Measurements from ENCODE around the gene TTLL3.

TTLL3 gene

GRCh38 chr3:9793161-9793781 lies 16.8 kb upstream of the TTLL3 start:
- H2AFZ ChIP-seq (ENCODE audit: low read depth, low read length) = no peak overlapping the region
- no peaks in the 10 kb centered on the region for H3K9me3 ChIP-seq (ENCODE audit: insufficient read depth, low read length)
- peaks cover 35% of the 10 kb centered on the region for H3K4me1 ChIP-seq (ENCODE audit: low read length)
- peak overlapping the region; percentile 99 for H3K27ac ChIP-seq (ENCODE audit: low read length)
- H3K4me2 ChIP-seq (ENCODE audit: low read length) = peak overlapping the region; percentile 99
- peaks cover 48% of the 10 kb centered on the region for H3K36me3 ChIP-seq (replicated peaks; ENCODE audit: low read depth, low read length)
- H3K79me2 ChIP-seq (ENCODE audit: low read length) = peaks cover 70% of the 10 kb centered on the region
- H4K20me1 ChIP-seq (ENCODE audit: insufficient read depth, low read length) = peaks cover 13% of the 10 kb centered on the region
- no peak for TF ChIP-seq CTCF (IDR thresholded peaks at IDR 0.05; ENCODE audit: low read depth, low read length)
- TF ChIP-seq EZH2phosphoT487 (IDR thresholded peaks at IDR 0.05; ENCODE audit: low read depth) = no peak
- H3K9ac ChIP-seq (ENCODE audit: low read length) = peak overlapping the region; percentile 97
- no peaks in the 10 kb centered on the region for H3K27me3 ChIP-seq (ENCODE audit: low read depth, low read length)
- H3K4me3 ChIP-seq (ENCODE audit: low read length) = peak overlapping the region; percentile 92

- Histone ChIP-seq H3K4me3 (ENCODE audit: low read length) (peak overlapping the region; percentile 92), H3K36me3 (replicated peaks; ENCODE audit: low read depth, low read length) (peaks cover 50% of the 10 kb centered on the region), H3K9ac (ENCODE audit: low read length) (peak overlapping the region; percentile 69), H3K4me2 (ENCODE audit: low read length) (peak overlapping the region; percentile 99), H3K27ac (ENCODE audit: low read length) (peak overlapping the region; percentile 99), H3K9me3 (ENCODE audit: insufficient read depth, low read length) (no peaks in the 10 kb centered on the region), H2AFZ (ENCODE audit: low read depth, low read length) (no peak overlapping the region), H3K4me1 (ENCODE audit: low read length) (peaks cover 35% of the 10 kb centered on the region), H3K27me3 (ENCODE audit: low read depth, low read length) (no peaks in the 10 kb centered on the region), H4K20me1 (ENCODE audit: insufficient read depth, low read length) (peaks cover 13% of the 10 kb centered on the region), H3K79me2 (ENCODE audit: low read length) (peaks cover 72% of the 10 kb centered on the region)
- no peak for TF ChIP-seq EZH2phosphoT487 (IDR thresholded peaks at IDR 0.05; ENCODE audit: low read depth)
Observed at GRCh38 chr3:9794400-9794799, 15.7 kb upstream of the TTLL3 start.

GRCh38 chr3:9795207-9795606 lies 14.9 kb upstream of the TTLL3 start:
- Histone ChIP-seq H3K79me2 (ENCODE audit: low read length) (peaks cover 72% of the 10 kb centered on the region), H3K4me3 (ENCODE audit: low read length) (peak overlapping the region; percentile 92), H3K4me1 (ENCODE audit: low read length) (peaks cover 35% of the 10 kb centered on the region), H3K9ac (ENCODE audit: low read length) (peak overlapping the region; percentile 69), H3K27ac (ENCODE audit: low read length) (peak overlapping the region; percentile 99), H4K20me1 (ENCODE audit: insufficient read depth, low read length) (peaks cover 13% of the 10 kb centered on the region), H3K36me3 (replicated peaks; ENCODE audit: low read depth, low read length) (peaks cover 49% of the 10 kb centered on the region), H2AFZ (ENCODE audit: low read depth, low read length) (no peak overlapping the region), H3K4me2 (ENCODE audit: low read length) (peak overlapping the region; percentile 99), H3K27me3 (ENCODE audit: low read depth, low read length) (no peaks in the 10 kb centered on the region), H3K9me3 (ENCODE audit: insufficient read depth, low read length) (no peaks in the 10 kb centered on the region)
- TF ChIP-seq EZH2phosphoT487 (IDR thresholded peaks at IDR 0.05; ENCODE audit: low read depth) = no peak
- TF ChIP-seq CTCF (IDR thresholded peaks at IDR 0.05; ENCODE audit: low read depth, low read length) = no peak

- Histone ChIP-seq H2AFZ (ENCODE audit: low read depth, low read length) (no peak overlapping the region), H3K9ac (ENCODE audit: low read length) (no peak overlapping the region), H4K20me1 (ENCODE audit: insufficient read depth, low read length) (peaks cover 13% of the 10 kb centered on the region), H3K36me3 (replicated peaks; ENCODE audit: low read depth, low read length) (peaks cover 54% of the 10 kb centered on the region), H3K27me3 (ENCODE audit: low read depth, low read length) (no peaks in the 10 kb centered on the region), H3K4me1 (ENCODE audit: low read length) (peaks cover 26% of the 10 kb centered on the region), H3K9me3 (ENCODE audit: insufficient read depth, low read length) (no peaks in the 10 kb centered on the region), H3K27ac (ENCODE audit: low read length) (no peak overlapping the region), H3K4me3 (ENCODE audit: low read length) (no peak overlapping the region), H3K4me2 (ENCODE audit: low read length) (no peak overlapping the region), H3K79me2 (ENCODE audit: low read length) (peaks cover 55% of the 10 kb centered on the region)
- no peak for TF ChIP-seq CTCF (IDR thresholded peaks at IDR 0.05; ENCODE audit: low read depth, low read length)
- TF ChIP-seq EZH2phosphoT487 (IDR thresholded peaks at IDR 0.05; ENCODE audit: low read depth) = no peak
Observed at GRCh38 chr3:9797196-9797945, 12.7 kb upstream of the TTLL3 start.
